Measurements from ENCODE around the gene LAG3. TPM values are rescaled to one million over a fixed set of nuclear protein-coding genes. Genes with fewer than 3 reads are reported as not detected.

LAG3 gene
- total RNA-seq, 2 experiments from 2014 or later: 0.19 TPM; not detected in 1

DNA sequence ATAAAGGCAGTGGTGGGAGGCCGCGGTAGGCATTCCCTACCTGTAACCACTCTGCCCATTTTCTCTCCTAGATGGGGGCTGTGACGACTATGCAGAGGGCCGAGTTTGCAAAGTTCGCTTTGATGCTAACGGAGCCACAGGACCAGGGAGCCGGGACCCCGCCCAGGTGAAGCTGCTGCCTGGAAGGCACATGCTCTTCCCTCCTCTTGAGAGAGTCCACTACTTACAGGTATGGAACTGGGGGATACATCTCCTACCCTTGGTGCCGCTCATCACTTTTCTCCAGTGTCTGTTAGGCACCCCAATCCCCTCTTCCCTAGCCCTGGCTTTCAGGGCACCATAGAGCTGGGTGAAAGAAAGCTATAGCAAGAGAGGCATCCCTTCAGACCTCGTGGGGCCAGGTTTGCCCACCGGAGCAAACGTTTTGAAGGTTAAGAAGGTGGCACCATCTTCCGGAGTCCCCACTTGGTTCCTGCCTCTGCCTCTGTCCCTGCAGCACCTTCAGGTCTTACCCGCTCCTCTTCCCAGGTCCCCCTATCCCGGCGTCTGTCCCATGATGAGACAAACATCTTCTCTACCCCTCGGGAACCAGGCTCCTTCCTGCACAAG is 53.9 kb downstream of the LAG3 start:
- no TSS peak for BruUV-seq (replicated peaks)
- H3K27ac ChIP-seq (ENCODE audit: low read depth, low read length, poor library complexity, severe bottlenecking): no peak overlapping the region
- CTCF ChIA-PET (ENCODE audit: unreplicated experiment): interaction anchor here (1.1 kb wide), 1 partner anchor 16 kb away, joined by 4 read pairs; no protein-coding TSS in a partner anchor
- no peak for DNase-seq (ENCODE audit: low spot score)
- intact Hi-C loops (cut with micrococcal nuclease; ENCODE audit: unreplicated experiment): loop anchor here (5.0 kb wide), 2 partner anchors 44 to 269 kb away; partner anchors contain the start of gene IFFO1
- H3K79me2 ChIP-seq (ENCODE audit: insufficient read depth, low read depth, low read length): no peaks in the 10 kb centered on the region
- no peak overlapping the region for H3K4me3 ChIP-seq (ENCODE audit: low read depth, low read length, poor library complexity, severe bottlenecking)
- TF ChIP-seq EZH2phosphoT487 (IDR thresholded peaks at IDR 0.05; ENCODE audit: borderline replicate concordance, low read depth, low read length) (no peak), CTCF (conservative IDR thresholded peaks at IDR 0.05; ENCODE audit: low read length) (no peak)
- POLR2A ChIA-PET: interaction anchor here (1.3 kb wide), 1 partner anchor 14 kb away, joined by 3 read pairs; no protein-coding TSS in a partner anchor
- H3K9me3 ChIP-seq (ENCODE audit: low read length): no peaks in the 10 kb centered on the region
- H4K20me1 ChIP-seq (ENCODE audit: insufficient read depth, low read length): no peaks in the 10 kb centered on the region
- H3K9me2 ChIP-seq (ENCODE audit: insufficient read depth, low read length): no peaks in the 10 kb centered on the region
- no peak overlapping the region for H3K4me2 ChIP-seq (ENCODE audit: low read length)
- H3K36me3 ChIP-seq (ENCODE audit: insufficient read depth, low read length): no peaks in the 10 kb centered on the region
- H2AFZ ChIP-seq (ENCODE audit: low read length): no peak overlapping the region
- H3K4me1 ChIP-seq (ENCODE audit: insufficient read depth, low read length, poor library complexity, severe bottlenecking): peaks cover 27% of the 10 kb centered on the region

DNA sequence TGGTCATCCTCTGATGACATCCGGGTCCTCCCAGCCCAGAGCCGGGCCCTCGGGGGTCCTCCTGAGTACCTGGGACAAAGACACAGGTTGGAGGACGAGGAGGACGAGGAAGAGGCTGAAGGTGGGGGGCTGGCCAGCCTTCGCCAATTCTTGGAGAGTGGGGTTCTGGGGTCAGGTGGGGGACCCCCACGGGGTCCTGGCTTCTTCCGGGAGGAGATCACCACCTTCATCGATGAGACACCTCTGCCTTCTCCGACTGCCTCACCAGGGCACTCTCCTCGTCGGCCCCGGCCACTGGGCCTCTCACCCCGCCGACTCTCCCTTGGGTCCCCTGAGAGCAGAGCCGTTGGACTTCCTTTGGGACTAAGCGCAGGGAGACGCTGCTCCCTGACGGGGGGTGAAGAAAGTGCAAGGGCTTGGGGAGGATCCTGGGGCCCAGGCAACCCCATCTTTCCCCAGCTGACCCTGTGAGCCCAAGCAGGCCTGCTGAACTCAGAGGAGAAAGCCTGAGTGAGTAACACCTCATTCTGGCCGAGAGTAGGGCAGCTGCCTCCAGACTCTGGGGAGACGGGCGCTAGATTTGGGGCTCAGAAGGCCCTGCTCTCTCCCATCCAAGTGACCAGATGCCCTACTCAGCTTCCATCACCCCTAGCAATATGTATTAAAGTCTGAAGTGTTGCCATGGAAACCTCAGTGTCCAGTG is 54.6 kb downstream of the LAG3 start:
- H3K9me3 ChIP-seq (ENCODE audit: low read length): no peaks in the 10 kb centered on the region
- POLR2A ChIA-PET: interaction anchor here (1.3 kb wide), 1 partner anchor 13 kb away, joined by 3 read pairs; no protein-coding TSS in a partner anchor
- H3K9me2 ChIP-seq (ENCODE audit: insufficient read depth, low read length): no peaks in the 10 kb centered on the region
- no peak overlapping the region for H3K27ac ChIP-seq (ENCODE audit: low read depth, low read length, poor library complexity, severe bottlenecking)
- BruUV-seq (replicated peaks): no TSS peak
- H3K36me3 ChIP-seq (ENCODE audit: insufficient read depth, low read length): no peaks in the 10 kb centered on the region
- no peak overlapping the region for H2AFZ ChIP-seq (ENCODE audit: low read length)
- H3K4me1 ChIP-seq (ENCODE audit: insufficient read depth, low read length, poor library complexity, severe bottlenecking): peaks cover 26% of the 10 kb centered on the region
- no peaks in the 10 kb centered on the region for H4K20me1 ChIP-seq (ENCODE audit: insufficient read depth, low read length)
- DNase-seq (ENCODE audit: low spot score): no peak
- CTCF ChIA-PET (ENCODE audit: unreplicated experiment): interaction anchor here (1.1 kb wide), 1 partner anchor 16 kb away, joined by 4 read pairs; no protein-coding TSS in a partner anchor
- no peak overlapping the region for H3K4me2 ChIP-seq (ENCODE audit: low read length)
- no peak overlapping the region for H3K4me3 ChIP-seq (ENCODE audit: low read depth, low read length, poor library complexity, severe bottlenecking)
- intact Hi-C loops (cut with micrococcal nuclease; ENCODE audit: unreplicated experiment): loop anchor here (5.0 kb wide), 2 partner anchors 45 to 270 kb away; partner anchors contain the start of gene IFFO1
- H3K79me2 ChIP-seq (ENCODE audit: insufficient read depth, low read depth, low read length): no peaks in the 10 kb centered on the region
- TF ChIP-seq CTCF (conservative IDR thresholded peaks at IDR 0.05; ENCODE audit: low read length) (no peak), EZH2phosphoT487 (IDR thresholded peaks at IDR 0.05; ENCODE audit: borderline replicate concordance, low read depth, low read length) (no peak)
